NCI-H2107 treated with DMSO at 0.1 percent for 48 hours (cell line): ENCODE measurements around the gene STK39.

ENCODE experiments used
- DNase-seq: peaks from one replicate; lab custom pipeline; 2025; ENCODE audit not compliant: unreplicated experiment; lab: John Stamatoyannopoulos, UW

The STK39 gene

GRCh38 chr2:168185583-168186274, 61.7 kb downstream of the STK39 start:
- no peak for DNase-seq

GRCh38 chr2:168184681-168185513, 62.5 kb downstream of the STK39 start:
- no peak for DNase-seq

GRCh38 chr2:168183308-168183997, 63.9 kb downstream of the STK39 start:
- no peak for DNase-seq

- no peak for DNase-seq
Observed at GRCh38 chr2:168182550-168183249, 64.7 kb downstream of the STK39 start.

GRCh38 chr2:168181825-168182224, 65.6 kb downstream of the STK39 start:
- DNase-seq = no peak

GRCh38 chr2:168180914-168181313, 66.5 kb downstream of the STK39 start:
- no peak for DNase-seq

GRCh38 chr2:168180483-168180882, 66.9 kb downstream of the STK39 start:
- DNase-seq = no peak

- no peak for DNase-seq
Observed at GRCh38 chr2:168179592-168179991, 67.8 kb downstream of the STK39 start.

GRCh38 chr2:168178520-168179324, 68.7 kb downstream of the STK39 start:
- no peak for DNase-seq

- DNase-seq = no peak
Observed at GRCh38 chr2:168176402-168176801, 71.0 kb downstream of the STK39 start.

- DNase-seq = no peak
Observed at GRCh38 chr2:168175469-168175868, 71.9 kb downstream of the STK39 start.

- DNase-seq = no peak
Observed at GRCh38 chr2:168174756-168175155, 72.6 kb downstream of the STK39 start.

GRCh38 chr2:168172071-168172470, 75.3 kb downstream of the STK39 start:
- no peak for DNase-seq

GRCh38 chr2:168171059-168171762, 76.2 kb downstream of the STK39 start:
- no peak for DNase-seq

GRCh38 chr2:168169097-168169745, 78.2 kb downstream of the STK39 start:
- no peak for DNase-seq

GRCh38 chr2:168167511-168168263, 79.7 kb downstream of the STK39 start:
- DNase-seq = no peak

- DNase-seq = no peak
Observed at GRCh38 chr2:168166902-168167510, 80.4 kb downstream of the STK39 start.
